Measurements from ENCODE around the gene TMEM201.

DNA sequence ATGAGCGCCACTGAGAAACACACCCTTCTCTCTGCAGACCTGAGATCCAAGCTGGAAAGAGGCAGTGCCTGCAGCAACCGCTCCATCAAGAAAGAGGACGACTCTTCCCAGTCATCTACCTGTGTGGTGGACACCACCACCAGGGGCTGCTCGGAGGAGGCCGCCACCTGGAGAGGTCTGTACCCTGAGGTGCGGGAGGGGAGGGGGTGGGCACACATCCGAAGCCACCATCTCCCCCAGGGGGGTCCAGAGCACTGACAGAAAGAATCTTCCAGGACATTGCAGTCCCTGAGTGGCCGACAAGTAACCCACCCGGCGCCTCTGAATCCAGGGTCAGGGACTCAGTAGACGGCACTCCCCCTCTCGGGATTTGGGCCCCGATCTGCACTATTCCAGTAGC is 23.0 kb downstream of the TMEM201 start:
- TF ChIP-seq, protein P1, sequence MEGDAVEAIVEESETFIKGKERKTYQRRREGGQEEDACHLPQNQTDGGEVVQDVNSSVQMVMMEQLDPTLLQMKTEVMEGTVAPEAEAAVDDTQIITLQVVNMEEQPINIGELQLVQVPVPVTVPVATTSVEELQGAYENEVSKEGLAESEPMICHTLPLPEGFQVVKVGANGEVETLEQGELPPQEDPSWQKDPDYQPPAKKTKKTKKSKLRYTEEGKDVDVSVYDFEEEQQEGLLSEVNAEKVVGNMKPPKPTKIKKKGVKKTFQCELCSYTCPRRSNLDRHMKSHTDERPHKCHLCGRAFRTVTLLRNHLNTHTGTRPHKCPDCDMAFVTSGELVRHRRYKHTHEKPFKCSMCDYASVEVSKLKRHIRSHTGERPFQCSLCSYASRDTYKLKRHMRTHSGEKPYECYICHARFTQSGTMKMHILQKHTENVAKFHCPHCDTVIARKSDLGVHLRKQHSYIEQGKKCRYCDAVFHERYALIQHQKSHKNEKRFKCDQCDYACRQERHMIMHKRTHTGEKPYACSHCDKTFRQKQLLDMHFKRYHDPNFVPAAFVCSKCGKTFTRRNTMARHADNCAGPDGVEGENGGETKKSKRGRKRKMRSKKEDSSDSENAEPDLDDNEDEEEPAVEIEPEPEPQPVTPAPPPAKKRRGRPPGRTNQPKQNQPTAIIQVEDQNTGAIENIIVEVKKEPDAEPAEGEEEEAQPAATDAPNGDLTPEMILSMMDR (IDR thresholded peaks at IDR 0.05) = no peak
- TF ChIP-seq POLR2A (IDR thresholded peaks at IDR 0.05) = no peak
- TF ChIP-seq EP300 (IDR thresholded peaks at IDR 0.05) = no peak

All from ovary (tissue), 3 donors.